Fibroblast of skin of scalp (primary cell): ENCODE results near the gene VWA8.

ENCODE experiments used
- DNase-seq: peaks from one replicate; pipeline ENCODE4 v3.0.0-alpha.2; 2013

Gene VWA8

DNA sequence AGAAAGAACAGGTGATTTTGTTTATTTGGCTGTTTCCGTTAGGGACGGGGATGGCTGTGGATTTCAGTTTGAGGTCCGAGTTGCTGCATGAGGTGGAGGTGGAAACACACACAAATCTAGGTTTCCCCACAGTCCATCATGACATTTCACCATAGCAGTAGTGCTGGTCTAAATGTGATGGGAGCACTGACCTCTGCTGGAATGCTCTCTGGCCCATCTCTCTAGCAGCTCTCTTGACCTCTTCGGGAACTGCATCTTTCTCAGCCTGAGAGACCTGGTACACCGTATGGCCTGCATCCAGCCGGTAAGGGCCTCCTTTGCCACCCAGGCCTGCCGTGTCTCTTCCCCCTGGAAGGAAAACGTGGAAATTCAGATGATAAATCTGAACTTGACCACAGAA, 349.5 kb downstream of the VWA8 start:
- DNase-seq = no peak

DNA sequence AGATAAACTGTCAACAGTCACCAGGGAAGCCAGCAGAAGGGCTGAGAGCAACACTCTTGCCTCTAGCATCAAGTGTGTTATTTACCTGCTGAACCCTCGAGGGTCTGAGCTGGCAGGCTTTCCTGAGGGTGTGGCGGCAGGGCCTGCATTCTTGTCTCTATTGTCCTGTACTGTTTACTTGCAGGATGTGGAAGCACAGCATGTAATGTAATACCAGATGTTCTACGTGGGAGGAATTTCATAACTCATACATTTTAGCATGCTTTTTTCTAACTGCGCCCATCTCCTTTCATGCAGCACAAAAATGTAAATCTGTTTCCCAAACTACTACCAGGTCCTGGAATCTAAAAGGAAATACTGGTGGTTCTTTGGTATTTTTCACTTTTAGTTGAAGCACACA, 350.5 kb downstream of the VWA8 start:
- peak; percentile 86 for DNase-seq

DNA sequence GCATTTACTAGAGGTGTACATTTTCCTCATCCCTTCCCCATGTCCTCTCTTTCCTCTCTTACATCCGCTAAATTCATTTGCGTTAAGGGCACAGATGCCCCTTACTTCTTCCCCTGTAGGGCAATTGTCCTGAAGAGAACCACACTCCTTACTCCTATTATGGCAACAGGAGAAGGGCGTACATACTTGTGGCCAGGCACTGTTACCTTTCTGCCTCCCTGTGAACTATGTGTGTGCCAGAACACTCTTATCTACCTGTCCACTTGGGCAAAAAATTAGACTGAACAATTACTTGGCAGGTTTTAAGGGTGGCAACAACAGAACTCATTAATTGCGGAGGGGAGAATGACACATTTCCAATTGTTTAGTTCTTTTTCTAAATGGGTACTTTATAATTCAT, 351.1 kb downstream of the VWA8 start:
- DNase-seq = no peak

DNA sequence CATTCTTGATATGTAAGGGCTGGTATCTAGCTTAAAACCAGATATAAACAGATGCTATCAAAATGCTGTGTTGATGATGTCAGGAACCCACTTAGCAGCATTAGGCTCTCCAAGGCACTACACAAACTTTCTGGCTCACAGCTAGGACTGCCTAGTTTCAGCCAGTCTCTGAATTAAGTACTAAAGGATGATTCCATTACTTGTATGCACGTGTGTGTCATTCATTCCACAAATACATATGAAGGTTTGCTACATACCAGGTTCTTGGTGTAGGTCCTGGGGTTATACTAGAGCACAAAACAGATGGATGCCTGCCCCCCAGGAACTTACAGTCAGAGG, 352.1 kb downstream of the VWA8 start:
- no peak for DNase-seq

DNA sequence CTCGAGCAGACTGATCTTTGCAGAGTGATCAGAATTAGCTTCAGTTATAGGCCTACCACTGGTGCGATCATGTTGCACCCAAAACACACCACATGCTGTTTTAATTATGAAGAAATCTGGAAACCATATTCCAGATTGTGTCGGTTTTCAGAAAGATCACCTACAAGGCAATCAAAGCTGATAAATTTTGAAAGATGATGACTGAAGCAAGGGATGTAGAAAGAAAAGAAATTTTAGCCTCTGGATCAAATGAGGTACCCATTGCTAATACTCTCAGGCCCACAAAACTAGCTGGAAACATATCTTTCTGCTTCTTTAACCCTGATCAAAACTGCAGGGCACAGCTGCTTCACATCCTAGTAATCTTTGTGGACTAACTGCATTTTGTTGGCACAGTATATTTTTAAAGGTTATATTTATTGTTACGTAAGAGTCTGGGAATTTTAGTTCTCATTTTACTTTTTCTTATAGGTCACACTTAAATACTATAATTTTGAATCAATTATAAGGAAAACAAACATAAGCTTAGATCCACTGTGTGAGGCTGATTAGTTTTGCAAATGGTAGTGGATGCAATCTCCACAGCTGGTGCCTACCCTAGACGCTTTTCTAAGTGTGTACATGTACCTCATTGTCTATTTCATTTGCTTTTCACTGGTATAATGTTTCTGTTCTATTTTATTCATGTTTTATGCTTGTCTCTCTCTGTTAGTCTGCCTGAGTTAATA, 352.6 kb downstream of the VWA8 start:
- no peak for DNase-seq

DNA sequence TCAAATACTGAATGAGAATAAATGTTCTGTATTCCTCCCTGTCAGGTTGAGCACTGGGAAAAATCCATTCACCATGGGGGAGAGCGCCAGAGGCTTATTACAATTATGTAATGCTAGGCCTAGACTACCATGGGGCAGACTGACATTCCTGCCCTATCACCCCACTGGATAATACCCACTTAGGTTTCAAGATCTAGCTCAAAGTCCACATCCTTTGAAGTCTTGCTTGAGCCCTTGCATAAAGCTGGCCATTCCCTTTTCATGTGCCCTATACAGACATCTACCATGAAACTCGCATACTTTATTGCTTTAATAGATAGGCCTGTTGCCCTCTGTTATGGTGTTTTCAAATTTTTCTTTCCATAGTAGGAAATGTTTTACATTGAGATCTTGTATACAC, 354.3 kb downstream of the VWA8 start:
- DNase-seq = no peak

DNA sequence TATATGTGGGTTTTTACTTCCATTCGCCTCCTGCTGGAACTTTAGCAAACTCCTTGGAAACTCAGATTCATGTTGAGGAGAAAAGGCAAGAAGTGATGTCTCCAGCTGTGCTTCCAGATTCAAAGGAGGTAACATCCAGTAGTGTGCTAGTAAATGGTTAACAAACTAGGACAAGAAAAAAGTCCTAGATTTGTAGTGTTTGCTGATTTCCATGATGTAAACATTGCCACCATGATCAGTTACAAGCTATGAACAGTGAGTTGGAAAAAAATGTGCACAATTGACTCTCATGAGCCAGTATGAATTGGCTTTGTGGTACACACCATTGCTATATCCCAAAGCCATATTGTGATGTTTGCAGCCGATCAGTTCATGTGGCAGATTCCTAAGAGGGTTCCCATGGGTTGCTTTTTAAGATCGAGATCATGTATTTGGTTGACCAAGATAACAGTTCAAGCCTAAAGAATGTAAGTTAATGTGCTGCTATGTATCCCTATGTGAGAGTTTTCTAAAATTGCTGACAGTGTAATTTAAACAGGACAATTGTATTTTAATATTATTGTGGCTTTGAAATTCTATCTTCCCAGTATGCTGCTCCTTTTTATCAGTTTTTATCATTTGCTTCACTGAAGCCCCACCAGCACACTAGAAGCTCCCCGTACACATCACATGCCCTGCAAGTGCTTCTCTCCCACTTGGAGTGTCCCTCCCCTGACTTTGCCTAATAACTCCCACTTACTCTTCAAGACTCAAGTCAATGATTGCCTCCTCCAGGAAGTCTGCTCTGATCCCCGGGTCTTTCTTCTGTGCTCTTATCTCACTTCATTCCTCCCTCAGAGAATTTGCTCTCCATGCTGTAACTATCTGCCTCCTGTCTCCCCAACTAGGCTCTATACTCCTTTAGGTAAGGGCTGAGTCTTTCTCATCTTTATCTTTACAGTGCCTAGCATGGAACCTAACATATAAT, 355.3 kb downstream of the VWA8 start:
- no peak for DNase-seq

DNA sequence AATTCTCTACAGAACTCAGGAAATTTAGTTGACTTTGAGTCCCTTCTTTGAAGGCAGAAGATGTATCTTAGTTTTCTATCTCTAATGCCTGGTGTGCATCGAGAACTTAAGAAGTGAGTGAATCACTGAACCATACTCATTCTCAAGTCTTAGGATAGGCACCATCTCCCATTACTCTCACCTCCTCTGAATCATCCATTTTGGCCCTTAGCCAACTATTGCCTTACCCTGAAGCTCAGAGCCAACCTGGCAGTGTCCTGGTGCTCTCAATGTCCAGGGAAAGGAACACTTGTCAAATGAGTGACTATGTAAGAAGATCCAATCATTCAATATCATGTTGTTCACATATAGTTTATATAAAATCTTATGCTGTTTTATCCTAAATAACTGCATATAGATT, 357.0 kb downstream of the VWA8 start:
- no peak for DNase-seq

DNA sequence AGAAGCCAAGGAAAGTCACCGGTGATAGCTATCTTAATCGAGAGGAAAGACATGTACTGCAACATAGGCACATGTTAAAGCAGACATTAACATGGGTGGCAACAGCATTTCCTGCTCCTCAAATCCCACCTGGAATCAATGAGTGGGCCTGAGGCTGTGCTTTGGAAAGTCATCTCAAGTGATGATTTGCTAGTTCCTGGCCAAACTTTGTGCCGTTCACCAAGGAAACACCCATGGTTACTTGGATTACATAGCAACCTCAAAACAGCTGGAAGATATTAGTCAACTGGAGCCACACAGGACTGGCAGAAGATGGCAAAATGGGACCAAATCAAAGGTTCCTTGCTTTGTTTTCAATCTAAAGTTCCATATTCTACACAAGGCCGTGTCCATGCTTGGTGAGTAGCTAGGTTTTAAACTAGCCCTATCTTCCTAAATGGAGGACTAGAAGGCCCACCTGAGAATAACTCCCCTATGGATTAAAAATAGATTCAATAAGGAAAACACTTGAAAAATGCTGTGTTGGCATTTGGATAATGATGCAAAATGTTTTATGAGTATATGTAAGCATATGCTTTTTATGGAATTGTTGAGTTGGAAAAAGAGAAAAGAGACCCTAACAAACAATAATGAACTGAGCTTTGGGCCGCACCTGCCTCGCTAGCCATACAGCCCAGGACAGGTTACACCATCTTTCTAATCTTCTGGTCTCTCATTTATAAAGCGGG, 359.0 kb downstream of the VWA8 start:
- DNase-seq = peak; percentile 61

DNA sequence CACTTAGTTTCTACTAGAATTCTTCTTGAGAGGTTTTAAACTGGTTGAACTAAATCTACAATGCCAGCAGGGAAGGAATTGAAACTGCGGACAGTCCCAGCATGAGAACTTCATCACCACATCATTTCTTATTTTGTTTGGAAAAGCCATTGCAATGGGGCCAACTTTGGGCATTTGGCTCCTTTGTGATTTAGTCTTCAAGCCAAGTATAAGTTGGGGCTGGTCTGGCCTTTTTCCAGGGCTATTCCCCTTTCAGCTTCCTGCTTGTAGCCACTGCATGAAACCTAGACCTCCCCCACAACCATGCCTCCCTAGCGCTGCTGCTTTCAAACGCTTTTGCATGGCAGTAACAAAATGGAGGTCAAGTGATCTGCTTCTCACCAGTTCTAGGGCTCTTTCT, 361.3 kb downstream of the VWA8 start:
- peak; percentile 45 for DNase-seq

DNA sequence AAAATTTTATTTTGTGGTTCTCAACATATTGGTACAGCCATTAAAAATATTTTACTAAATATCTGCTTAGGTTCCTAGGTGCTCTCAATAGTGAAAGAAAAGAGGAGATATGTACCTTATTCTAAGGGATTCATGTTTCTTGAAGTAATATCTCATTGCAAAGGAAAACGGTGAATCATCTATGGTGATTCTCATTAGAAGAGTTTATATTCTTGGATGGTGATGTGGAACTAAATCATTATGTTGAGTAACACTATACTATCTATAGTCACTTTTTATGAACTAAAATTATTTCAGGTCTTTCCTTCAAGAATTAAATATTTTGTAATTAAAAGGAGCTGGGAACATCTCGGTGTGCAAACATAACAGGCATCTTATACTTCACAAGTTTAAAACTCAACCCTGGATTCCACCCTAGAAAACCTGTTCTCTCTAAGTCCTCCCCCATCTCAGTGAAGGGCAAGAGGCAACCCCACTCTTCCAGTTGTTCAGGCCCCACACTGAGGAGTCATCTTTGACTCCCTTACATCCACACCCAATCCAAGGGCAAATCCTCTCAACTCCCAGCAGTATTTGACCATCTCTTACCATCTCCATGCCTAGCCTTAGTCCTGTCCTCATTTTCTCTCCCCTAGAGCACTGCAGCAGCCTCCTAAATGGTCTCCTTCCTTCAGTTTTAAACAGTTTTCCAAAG, 363.4 kb downstream of the VWA8 start:
- DNase-seq = no peak

DNA sequence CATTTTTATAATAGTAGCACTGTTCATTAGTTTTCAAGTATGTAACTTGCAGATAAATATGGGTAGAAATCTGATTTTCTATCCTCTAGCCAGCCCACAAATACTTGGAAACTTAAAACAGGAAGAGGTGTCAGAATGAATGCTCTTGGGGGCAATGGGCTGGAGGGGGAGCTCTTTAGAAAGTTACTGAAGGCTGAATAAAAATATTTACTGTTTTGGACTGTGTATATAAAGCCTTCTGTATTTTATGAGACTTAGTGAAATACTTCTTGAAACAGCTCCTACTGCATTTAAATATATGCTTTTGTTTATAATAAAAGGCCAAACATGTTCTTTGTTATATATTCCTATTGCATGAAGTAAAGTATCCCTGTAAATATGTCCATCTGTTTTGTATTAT, 364.7 kb downstream of the VWA8 start:
- no peak for DNase-seq

DNA sequence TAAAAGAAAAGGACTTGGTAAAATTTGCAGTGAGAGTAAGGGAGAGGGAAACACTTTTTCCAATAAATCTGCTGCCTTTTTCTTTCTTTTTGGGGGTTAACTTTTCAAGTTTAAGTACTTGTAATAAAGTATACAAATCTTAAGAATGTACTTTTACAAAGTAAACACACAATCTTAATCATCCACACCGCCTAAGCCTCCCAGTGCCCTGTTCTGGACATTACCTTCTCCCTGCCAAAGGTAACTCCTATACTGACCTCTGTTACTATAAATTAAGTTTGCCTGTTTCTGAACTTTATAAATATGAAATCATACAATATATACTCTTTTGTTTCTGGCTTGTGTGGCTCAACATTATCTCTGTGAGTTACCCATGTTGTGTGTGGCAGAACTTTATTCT, 365.6 kb downstream of the VWA8 start:
- DNase-seq = no peak

DNA sequence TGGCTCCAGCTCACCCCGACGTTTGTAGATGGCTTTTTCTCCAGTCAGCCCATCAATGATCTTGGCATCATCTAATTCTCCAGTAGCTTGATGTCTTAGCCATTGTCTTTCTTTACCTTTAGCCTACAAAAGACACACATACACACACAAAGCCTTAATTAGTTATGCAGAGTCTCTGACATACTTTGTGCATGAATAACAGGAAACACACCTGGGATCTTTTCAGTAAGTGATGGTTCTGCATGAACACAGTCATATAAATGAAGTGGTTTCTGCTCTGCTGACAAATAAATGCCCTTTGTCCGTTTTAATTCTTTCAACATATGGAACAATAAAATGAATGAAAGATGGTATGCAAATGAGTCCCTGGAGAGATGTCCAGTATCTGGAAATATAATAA, 370.3 kb downstream of the VWA8 start:
- DNase-seq = no peak

DNA sequence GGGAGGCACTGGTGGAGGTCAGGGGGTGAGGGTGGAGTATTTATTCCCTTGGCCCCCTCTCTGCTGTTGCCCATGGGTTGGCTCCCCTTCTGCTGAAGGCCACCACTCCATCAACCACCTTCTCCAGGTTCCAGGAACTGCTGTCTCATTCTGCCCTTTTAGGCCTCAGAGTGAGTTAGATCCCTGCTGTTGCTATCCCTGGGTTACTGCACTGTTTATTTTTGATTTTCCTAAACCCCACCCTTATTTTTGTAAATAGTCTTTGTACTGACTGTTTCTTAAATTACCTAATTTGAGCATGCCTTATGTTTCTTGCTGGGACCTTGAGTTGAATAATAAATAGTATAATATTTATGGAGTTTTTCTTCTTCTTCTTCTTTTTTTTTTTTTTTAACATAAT, 370.8 kb downstream of the VWA8 start:
- DNase-seq = no peak

DNA sequence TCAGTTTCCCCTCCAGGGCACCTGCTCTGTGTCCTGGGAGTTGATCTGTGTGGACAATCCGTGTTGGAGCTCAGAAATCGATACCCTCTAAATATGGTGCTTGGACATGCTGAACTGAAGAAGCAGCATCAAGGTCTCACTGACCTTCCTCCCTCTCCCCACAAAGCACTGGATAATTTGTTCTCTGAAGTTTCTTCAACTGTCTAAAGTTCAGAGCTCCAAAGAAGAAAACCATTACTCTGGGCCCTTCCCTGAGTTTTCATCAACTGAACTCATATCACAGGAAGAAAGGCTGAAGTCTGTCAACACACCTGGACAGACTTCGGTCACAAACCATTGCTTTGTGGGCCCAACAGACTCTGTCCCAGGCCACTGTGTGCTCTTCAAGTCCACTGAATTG, 371.5 kb downstream of the VWA8 start:
- DNase-seq = no peak

DNA sequence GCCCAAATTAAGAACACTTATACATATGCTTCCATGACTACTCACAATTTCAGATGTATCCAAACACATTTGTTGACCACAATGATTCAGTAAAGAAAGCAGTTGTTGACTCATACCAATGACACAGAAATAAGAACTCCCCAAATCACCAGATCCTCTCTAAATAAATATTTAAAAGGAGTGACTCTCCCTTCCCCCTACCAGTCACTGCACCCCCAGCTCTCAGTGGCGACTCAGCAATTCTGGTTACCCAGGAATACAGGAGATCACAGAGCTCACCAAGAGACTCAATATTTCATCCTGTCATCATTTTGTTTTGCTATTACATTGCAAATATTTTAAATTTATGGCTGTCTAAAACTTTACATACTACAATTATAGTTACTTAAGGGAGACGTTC, 372.0 kb downstream of the VWA8 start:
- DNase-seq = peak; percentile 90

DNA sequence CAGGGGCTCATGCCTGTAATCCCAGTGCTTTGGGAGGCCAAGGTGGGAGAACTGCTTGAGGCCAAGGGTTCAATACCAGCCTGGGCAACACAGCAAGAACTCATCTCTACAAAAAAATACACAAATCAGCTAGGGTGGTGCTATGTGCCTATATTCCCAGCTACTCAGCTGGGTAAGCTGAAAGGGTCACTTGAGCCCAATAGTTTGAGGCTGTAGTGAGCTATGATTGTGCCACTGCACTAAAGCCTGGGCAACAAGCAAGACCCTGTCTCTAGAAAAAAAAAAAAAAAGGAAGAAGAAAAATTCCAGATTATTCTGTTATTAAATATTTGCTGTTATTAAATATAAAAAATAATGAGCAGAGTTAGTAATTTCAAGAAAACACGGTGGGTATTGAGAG, 372.5 kb downstream of the VWA8 start:
- DNase-seq = no peak

DNA sequence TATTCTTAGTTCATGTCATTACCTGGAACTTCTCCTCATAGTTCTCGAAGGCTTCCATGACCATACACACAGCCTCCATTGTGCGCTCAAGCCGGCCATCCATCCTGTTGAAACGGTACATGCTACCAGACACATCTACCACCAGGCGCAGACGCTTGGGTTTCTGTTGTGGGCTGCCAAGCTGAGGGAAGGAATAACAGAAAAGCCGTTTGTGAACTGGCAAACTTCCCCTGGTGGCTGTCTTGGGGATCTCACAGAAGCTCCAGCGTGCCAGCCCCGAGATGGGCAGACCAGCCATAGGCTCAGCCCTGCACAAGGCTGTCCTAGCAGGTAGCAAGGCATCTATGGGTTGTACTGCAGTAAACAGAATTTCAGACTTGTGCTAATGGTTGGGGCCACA, 373.4 kb downstream of the VWA8 start:
- no peak for DNase-seq

DNA sequence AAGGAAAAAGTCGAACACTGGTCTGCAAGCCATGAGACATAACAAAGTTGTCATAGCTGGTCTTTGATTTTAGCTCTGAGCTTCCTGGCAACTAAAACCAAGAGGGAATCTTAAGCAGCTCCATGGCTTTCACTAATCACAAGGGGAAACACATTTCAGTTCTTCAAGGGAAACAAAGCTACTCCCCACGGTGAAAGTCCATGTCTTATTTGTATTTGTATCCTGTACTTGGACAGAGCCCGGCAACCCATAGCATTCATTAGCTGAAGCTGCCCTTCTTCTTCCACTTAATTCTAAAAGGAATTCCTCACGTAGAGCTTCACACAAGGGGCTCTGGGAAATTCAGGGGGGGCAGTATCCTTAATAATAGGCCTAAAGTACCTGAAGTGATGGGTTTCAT, 374.7 kb downstream of the VWA8 start:
- DNase-seq = no peak

DNA sequence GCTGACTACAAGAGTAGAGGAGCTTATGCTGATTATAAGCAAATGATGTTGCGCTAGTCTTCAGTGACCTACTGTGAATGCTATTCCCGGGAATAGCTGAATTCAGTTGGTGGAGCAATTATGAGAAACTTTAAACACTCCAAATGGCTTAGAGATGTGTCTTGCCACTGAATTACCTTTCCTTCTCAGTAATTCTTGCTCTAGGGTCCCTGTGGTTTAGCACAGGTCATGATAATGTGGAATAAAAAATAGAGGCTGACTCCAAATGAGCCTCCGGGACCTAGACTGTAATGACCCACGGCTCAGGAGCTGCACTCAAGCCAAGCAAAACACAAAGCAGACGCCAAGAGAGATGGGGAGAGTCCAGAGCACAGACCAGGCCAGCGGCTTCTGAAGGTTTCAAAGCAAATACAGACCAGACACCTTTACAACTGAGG, 378.9 kb downstream of the VWA8 start:
- DNase-seq = no peak

DNA sequence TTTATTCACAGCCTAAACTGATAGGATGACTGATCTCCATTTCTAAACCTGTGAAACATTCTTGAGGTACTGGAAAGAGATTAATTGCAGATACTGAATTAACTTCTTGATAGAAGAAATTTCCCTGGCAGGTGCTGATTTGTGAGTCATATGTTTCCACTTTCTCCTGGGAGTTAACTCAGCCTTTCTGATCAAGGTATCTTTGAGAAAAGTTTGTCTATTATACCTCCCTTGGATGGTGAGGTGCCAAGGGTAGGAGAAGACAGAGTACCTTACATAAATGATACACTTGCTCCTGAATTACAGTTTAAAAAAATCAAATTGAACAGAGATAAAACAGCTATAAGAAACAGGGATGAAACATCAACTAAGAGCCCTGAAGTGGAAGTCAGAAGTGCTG, 380.6 kb downstream of the VWA8 start:
- no peak for DNase-seq

DNA sequence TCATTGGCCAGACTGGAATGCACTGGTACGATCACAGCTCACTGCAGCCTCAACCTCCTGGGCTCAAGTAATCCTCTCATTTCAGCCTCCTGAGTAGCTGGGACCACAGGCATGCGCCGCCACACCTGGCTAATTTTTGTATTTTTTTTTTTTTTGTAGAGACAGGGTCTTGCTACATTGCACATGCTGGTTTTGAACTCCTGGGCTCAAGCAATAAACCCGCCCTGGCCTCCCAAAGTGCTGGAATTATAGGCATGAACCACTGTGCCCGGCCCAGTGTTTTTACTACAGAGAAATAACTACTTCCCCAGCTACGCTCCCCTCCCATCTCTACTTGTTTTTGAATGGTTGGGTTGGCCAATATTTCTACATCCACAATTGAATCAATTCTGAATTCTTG, 381.0 kb downstream of the VWA8 start:
- no peak for DNase-seq
